HG03066 (cell line): ENCODE measurements around the gene PPP2R2C.
A peak's percentile ranks its signal among the peaks of the same experiment; 100 is the strongest.

Experiments
- ATAC-seq: cut with Tn5 transposase; IDR thresholded peaks from one replicate; pipeline ENCODE4 v1.9.1; 2021; ENCODE audit warnings: low read depth; ENCODE audit not compliant: unreplicated experiment

The PPP2R2C gene

DNA sequence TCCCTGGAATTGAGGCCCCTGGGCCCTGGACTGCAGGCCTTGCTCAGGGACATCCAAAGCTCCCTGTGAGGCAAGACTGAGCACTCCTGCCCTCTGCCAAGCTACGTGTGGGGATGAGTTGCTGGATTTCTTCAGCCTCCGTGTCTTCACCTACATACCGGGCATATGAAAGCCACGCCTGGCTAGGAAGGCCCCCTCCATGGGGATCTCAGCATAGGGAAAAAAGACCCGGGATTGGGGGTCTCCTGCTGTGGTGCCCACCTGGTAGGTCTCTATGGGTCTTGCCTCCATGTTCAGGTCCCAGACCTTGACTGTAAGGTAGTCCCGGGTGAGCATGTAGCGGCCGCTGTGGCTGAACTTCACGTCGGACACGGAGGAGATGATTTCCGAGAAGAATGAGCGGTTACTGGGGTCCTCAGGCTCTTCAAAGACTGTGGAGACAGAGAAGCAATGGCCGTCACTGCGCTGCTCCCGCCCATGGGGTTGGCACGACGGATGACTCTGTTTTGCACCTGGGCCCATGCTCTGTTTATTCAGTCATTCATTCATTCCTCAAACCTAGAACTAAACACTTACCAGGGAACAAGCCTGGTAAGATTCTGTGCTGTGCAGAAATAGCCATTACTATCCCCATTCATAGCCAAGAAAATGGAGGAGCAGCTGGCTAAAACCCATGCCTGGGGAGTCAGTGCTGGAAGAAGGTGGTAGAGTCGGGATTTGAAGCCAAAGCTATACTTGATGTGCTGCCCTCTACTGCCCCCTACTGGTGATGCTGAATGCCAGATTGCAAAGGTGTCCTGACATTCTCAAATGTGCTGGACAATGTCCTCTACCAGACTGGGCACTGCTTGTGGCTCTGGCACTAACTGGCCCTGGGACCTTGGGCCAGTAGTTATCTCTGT, 138.9 kb downstream of the PPP2R2C start:
- ATAC-seq, result no peak

DNA sequence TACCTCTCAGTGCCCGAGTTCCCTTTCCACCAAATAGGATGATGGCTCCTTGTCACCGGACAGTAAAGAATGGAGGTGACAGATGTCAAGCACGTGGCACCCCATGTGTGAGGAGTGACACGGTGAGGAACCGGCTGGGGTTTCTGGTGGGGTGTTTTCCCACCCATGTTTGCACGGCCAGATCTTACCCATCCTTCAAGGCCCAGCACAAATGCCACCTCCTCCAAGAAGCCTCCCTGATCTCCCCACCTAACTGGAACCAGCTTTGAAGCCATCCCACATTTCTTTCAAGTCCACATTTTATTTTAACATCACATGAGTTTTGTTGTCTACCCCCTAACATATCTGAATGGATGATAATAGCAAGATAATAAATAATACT, 139.8 kb downstream of the PPP2R2C start:
- ATAC-seq, result no peak

DNA sequence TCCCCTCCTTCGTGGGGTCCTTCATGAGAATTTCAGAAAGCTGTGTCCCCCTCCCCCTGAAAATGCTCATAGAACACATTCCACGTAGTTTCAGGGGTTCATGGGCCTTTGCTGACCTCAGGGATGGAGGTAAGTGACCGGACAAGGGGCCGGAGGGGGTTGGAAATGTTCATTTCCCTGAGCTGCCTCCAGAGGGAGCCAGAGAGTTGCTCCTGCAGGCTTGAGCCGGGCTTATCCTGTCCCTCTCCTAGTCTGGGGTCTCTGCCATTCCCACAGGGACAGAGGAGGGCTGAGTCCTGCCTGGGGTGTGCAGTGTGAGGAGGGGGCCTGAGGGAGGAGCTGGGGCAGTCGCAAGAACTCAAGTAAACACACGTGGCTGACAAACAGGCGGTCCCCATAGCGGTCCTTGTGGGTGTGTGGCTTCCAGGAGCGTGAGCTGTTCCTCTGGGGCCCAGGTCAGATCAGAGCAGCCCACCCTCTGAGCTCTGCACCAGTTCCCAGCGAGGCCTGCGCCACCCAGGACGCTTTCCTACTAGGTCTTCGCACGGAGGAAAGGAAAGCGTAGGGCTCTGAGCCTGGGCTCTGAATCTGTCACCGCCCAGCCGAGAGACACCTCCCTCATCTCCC, 140.3 kb downstream of the PPP2R2C start:
- ATAC-seq, result no peak

DNA sequence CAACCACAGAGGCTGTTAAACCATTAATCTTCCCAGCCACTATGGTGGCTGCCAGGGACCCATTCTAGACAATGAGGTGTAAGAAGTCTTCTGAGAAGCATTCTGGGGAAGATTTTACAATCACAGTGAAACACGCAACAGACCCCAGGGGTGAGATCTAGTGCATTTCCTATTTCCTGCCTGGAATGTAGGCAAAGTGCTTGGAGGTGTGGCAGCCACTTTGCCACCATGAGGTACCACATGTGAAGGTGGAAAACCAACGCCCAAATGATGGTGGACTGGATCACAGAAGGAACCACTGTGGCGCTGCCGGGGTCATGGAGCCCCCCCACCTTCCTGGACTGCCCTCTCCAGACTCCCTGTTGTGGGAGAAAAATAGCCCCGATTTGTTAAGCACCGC, 140.9 kb downstream of the PPP2R2C start:
- ATAC-seq, result no peak

DNA sequence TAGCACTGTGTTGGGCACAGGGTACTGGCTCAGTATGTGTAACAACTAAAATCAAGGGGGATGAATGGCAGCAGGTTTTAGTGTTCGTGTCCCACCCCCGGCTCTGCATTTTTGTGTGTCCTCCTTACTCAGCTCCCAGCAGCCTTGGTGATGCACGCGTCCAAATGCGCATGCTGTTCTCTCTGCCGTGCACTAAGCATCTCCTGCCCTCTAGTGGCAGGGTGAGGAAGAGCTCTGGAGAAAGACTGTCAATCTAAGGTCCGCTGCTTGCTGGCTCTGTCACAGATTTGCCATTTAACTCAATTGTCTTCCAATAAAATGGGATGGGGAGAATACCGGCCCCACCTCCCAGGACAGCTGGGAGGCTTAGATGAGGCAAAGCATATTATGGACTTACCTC, 141.4 kb downstream of the PPP2R2C start:
- ATAC-seq, result no peak

DNA sequence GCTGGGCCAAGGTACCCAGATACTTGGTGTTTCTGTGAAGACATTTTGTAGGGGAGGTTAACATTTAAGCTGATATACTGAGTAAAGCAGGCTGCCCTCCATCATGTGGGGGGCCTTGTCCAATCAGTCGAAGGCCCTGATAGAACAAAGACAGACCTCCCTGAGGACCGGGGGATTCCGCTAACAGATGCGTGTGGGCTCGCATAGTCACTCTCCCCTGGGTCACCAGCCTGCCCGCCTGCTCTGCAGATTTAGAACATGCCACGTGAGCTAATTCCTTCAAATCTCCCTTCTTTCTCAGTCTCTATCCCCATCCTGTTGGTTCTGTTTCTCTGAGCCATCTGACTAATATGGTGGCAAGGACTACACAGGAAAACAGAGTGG, 142.0 kb downstream of the PPP2R2C start:
- ATAC-seq, result no peak

DNA sequence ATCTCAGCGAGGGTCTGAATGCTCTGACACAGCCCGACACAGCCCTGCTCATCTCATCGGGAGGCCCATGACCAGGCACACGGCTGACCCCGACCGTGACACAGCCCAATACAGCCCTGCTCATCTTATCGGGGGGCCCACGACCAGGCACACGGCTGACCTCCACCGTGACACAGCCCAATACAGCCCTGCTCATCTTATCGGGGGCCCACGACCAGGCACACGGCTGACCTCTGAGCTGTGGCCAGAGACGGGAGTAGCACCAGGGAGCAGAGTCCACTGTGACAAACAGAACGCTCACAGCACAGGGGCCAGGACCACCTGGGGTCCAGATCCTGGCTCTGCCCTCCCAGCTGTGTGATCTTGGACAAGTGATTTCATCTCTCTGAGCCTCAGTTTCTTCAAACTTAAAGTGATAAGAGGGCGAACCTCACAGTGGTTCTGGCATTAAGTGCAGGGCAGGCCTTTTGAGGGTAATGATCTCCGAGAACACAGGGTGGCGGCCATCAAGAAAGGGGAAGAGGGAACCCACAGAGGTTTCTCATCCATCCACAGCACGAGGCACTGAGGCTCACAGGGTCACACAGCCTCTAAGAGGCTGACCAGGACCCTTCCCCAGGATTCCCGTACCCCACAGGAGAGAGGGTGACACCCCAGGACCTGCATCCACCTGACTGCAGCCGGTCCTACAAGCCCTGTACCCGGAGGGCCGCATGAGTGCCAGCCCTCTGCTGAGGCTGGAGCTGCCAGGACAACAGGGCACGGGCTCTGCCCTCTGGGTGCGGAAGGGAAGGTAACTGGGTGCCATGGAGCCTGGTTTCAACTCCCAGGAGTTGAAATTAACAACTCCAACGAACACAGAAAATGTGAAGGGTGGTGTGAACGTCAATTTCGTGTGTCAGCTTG, 142.7 kb downstream of the PPP2R2C start:
- ATAC-seq, result no peak

DNA sequence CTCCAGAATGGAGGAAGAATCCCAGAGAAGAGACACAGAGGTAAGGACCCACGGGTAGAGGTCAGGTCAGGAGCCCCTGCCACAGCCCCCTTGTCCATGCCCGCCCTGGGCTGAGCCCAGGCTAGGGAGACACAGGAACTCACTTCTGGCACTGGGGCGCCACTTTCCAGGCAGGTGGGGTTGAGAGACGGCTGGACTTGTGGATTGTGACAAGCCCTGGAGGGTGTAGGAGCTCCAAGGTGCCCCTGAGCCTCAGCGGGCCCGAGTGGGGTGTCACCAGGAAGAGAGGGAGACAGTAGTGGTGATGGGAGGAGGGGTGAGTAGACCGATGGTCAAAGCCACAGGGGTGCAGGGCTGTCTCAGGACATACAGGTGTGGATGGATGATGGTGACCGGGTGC, 143.9 kb downstream of the PPP2R2C start:
- ATAC-seq, result no peak

DNA sequence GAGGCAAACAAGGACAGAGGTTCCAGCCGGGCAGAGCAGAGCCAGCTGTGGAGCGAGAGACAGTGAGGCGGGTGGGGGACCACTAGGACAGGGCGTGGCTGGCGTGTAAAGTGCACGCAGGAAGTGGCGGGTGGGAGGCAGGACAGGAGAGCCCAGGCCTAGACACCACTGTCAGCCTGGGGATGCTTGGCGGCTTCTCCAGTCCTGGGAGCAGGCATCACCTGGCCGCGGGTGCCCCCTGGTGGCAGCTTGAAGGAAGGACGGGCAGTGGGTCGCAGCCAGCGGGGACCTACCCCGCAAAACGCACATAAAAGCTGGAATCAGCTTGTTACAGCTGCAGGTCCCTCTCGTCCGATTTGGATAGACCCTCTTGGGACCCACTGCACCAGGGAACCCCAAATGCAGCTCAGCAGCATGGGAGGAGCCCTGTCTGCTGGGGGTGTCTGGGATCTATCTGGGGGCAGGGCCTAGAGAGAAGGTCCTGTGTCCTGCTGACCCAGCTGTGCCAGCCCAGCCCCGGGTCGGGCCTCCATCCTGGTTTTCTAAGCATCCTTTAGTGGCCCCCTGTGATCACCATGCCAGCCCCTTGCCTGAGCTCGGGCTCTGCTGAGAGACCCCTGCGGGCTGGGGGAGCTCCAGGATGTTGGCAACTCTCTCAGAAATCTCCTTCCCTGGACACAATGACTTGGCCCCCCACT, 145.0 kb downstream of the PPP2R2C start:
- ATAC-seq, result peak; percentile 55

DNA sequence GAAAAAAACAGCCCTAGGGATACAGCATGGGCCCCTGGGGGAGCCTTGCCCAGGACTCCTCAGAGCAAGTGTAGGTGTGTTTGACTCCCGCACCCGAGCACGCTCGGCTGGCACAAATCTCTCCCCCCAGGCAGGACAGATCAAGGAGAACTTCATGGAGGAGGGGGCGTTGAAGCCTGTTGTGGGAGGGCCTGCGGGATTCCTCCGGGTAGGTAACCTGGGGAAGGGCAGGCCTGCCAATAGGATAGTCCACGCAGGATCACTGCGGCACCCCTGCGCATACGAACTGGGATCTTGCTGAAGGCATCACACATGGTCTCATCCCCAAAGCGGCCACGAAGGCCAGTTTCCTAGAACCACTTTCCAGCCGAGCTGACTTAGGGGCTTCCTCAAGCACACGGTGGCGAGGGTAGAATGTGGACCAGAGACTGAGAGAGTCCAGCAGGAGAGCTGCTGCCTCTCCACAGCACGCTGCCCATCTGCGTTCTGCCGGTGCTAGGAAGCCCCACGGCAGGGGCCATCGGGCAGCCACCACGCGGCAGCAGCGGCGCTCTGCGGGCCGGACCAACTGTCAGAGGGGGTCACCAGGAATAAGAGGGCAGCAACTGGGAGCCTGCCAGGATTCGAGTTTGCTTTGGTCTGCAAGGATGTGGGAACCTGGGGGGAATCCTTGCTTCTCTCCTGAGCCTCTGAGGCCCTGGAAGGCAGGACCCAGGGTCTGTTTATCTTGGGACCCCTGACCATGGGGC, 145.9 kb downstream of the PPP2R2C start:
- no peak for ATAC-seq

DNA sequence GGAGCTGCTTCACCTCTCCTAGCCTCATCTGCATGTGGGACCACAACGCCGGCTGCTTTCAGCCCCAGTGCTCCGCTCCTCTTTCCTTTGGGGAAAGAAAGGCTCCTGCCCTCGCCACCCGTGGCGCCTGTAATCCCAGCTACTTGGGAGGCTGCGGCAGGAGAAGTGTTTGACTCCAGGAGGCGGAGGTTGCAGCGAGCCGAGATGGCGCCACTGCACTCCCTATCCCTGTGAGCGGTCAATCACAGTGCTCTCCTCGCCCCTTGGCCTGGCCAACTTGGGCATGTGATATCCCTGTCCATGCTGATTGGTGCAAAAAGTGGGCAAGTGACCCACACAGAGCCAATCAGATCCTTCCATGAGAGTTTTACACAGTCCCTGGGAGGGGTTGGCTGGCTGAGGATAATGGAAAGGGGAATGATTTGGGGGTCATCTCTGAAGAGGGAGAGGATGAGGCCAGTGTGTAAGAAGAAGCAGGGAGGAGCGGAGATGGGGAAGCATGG, 146.6 kb downstream of the PPP2R2C start:
- ATAC-seq, result no peak

DNA sequence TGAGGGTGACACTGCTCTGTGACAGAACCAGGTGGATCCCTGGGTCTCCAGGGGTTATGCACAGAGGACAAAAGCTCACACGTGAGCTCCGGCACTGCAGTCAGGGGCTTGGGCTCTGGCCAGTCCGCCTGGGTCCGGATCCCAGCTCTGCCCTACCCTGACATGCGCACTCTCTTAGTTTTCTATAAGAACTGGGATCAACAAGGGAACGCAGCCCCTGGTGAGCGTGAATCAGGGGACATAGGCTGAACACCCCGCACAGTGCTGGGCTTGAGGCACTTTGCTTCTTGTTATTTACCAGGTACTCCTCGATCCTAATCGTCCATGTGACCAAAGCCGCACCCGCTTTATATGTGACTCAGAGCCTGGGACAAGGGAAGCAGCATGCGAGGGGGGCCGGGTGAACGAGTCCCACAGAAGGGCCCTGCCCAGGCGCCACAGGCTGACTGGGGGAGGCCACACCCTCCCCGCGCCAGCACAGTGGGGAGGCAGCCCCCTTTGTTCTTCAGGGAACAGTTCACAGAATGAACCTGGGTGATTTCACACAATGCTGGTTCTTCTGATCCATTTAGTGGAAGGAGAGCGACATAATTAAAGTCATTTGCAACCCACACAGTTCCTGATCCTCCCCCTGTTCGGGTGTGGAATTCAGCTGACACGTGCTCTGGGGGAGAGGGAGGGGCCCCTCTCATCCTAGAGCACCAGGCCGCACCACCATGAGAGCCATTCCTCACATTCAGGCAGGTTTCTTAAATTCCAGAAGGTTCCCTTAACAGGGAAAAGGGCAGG, 147.2 kb downstream of the PPP2R2C start:
- no peak for ATAC-seq

DNA sequence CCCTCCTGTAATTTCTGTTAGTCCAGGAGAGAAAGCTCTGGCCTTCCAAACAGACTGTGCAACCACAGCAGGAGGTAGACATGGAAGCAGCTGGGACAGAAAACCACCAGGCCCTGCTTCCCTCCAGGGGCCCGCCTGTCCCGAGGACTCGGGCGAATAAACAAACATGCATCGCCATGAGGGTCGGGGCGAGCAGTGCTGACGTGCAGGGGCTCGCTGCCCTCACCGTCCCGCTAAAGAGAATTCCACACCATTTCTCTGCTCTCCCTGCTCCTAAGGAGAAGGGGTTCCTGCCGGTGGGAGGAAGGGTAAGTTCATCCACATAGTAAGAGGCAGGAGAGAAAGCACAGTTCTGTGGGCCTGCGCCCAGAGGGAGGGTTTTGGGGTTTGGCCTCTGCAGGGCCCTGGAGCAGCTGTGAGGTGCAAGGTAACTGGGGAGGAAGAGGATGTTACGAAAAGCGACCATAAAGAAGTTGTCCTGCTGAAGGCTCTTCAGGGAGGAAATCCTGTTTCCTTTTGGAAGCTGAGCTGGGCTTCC, 147.9 kb downstream of the PPP2R2C start:
- no peak for ATAC-seq

DNA sequence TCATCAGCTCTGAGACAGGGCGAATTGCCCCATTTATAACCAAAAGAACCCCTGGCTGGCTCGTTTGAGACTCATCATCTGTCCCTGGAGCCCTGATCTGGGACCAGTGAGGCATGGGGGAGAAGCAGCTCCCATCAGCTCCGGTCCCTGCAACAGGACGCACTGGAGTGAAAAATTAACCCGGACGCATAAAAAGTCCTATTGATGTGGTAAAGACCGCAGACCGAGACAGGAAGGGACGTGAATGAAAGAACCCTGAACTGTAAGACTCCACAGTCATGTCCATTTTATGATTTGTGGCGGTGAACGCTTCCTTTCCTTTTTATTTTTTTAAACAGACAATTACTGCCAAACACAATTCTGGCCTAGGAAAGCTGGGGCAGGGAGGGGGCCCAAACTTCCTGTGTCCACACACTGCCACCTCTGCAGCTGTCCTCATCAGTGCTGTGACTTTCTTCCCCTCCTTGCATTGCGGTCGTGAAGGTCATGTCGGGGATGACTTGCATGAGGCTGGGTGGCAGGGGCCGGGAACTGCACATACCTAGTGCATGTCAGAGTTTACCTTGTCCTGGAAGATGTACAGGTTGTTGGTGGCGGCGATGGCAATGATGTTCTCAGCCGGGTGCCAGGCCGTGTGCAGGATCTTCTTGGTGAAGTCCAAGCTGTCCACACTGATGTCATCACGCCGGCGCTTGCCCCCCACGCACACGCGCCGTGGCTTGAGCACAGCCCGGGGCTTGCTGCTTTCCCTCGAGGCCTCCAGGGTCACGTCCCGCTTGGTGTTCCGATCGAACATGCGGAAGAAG, 149.4 kb downstream of the PPP2R2C start:
- no peak for ATAC-seq

DNA sequence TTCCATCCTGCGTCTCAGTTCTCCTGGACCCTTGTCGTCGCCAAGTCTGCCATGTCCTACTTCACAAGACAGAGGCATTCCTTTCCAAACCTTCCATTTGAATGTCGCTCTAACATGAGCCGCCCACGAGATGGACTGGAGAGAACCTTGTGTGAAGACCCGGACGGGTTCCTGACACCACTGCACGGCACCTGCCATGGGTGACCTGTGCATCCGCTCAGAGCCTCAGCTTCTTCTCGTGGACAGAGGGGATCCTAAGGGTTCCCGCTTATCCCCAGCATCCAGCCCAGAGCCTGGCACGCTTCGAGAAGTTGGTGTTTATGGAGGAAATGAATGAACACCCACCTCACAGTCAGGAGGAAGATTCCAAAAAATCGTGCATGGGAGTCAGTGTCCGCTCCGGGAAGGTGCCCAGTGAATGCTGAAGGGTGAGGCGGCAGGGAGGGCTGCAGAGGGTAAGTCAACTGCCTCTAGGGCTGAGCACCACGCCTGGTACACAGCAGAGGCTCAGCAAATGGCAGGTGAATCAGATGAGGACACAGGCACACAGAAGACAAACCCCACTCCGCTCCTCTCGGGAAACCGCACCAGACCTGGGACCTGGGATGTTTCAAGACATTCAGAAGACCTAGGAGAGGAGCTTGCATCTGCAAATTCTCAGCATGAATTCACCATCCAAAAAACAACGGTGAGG, 150.2 kb downstream of the PPP2R2C start:
- ATAC-seq, result no peak

DNA sequence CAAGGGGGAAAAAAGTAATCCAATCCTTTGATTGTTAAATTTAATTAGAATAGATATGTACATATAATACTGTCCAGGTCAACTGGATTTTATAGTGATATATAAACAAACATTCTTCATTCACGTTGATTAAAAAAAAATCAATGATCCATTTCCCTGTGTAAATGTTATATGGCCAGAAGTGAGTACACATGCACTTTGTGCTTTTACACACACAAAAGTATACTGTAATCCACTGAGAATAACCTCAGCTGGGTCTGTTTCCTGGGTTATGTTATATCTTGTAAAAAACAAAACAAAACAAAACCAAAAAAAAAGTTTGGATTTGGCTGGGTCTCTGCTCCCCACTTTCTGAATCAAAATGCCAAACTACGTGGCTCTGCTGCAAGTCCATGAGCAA, 151.1 kb downstream of the PPP2R2C start:
- no peak for ATAC-seq

DNA sequence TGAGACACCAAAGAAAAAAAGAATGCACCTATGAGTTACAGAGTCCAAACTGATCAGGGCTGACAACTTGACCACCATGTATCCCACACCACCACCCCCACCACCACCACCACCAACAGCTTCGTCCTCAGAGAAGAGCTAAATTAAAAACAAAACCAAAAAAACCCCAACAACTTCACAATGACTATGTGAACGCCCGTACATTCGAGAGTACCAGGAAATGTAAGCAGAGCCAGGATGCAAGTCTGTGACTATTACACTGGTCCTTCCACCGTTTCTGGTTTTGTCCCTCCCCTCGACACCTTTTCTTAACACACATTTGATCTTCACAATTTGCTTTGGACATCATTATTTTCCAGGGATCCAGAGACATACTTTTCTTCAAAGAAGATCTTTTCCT, 151.8 kb downstream of the PPP2R2C start:
- no peak for ATAC-seq
